Mucosa of descending colon (tissue), 3 donors: ENCODE data around the gene ATP12A. TPM values are rescaled to one million over a fixed set of nuclear protein-coding genes. Genes with fewer than 3 reads are reported as not detected.
A peak's percentile ranks its signal among the peaks of the same experiment; 100 is the strongest.
"Not testable (repeated sequence)": the region's sequence is repeated elsewhere in the genome, so short reads cannot be mapped to it uniquely, and the experiment has no call there.

Source experiments
- ATAC-seq: fragments of 200-7000 bp; cut with Tn5 transposase; one replicate; pipeline ENCODE4 v1.9.1; 2020; ENCODE audit warnings: mild to moderate bottlenecking, moderate library complexity
- DNase-seq, 3 donors: peaks; one replicate each; pipeline ENCODE4 v3.0.0-alpha.2; 2020
- H3K36me3 ChIP-seq: fragments of 200-600 bp; one replicate; pipeline ENCODE4 v1.8.0; 2021; ENCODE audit warnings: low read depth, mild to moderate bottlenecking
- H3K4me1 ChIP-seq: fragments of 200-600 bp; one replicate; pipeline ENCODE4 v1.8.0; 2021; ENCODE audit warnings: low read depth, mild to moderate bottlenecking
- H3K4me3 ChIP-seq: fragments of 200-600 bp; one replicate; pipeline ENCODE4 v1.8.0; 2021; ENCODE audit warnings: mild to moderate bottlenecking
- H3K9me3 ChIP-seq: fragments of 200-600 bp; one replicate; pipeline ENCODE4 v1.8.0; 2021; ENCODE audit warnings: mild to moderate bottlenecking
- intact Hi-C, 2 donors: fragments of 100-400 bp; cut with DNase I in 1 of 2; cut with micrococcal nuclease in 1 of 2; formaldehyde crosslinking; loops; one replicate each; pipeline versions ENCODE4 v1.11.0 to v1.11.1; 2022; cut with DNase I, micrococcal nuclease
- total RNA-seq, 3 donors: library from RNA; stranded (reverse); fragmentation: NEBNext Ultra II Directional in 2 of 3; extraction: Animal tissue kit (Norgen Biotek cat#: 25700) in 2 of 3; gene quantifications; one replicate each; pipeline versions ENCODE4 v1.2.1 to v1.2.4, GENCODE V29; 2021 to 2023
- TF ChIP-seq, protein P1 (sequence below): fragments of 200-600 bp; IDR thresholded peaks from one replicate; pipeline ENCODE4 v1.8.0; 2022; ENCODE audit warnings: antibody characterized with exemption, mild to moderate bottlenecking
- donor health status: DM: no; HTN: no; CAD: no; lungs with moderate emphysema.
- donor health status: DM: no; HTN: no; CAD: no.
- donor health status: DM: no; HTN: yes; CAD: no.

ATP12A gene
- total RNA-seq, 3 donors from 2014 or later = not detected

DNA sequence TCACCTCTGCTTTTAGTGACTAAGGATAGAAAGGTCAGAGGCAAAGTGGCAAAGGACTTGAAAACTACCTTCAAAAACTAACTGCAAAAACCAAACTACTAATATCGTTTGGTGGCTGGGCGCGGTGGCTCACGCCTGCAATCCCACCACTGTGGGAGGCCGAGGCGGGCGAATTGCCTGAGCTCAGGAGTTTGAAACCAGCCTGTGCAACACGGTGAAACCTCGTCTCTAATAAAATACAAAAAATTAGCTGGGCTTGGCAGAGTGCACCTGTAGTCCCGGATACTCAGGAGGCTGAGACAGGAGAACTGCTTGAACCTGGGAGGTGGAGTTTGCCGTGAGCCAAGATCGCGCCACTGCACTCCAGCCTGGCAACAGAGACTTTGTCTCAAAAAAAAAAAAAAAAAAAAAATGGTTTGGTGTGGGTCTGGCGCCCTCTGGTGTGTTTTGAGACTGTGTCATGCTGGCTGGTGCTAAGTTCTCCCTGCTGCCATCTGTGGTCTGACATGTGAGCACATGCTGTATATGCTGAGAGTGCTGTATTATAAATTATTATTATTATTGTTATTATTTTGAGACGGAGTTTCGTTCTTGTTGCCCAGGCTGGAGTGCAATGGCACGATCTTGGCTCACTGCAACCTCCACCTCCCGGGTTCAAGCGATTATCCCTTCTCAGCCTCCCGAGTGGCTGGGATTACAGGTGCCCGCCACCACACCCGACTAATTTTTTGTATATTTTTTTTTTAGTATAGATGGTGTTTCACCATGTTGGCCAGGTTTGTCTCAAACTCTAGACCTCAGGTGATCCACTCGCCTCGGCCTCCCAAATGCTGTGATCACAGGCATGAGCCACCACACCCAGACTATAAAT lies 47.8 kb downstream of the ATP12A start:
- TF ChIP-seq, protein P1, sequence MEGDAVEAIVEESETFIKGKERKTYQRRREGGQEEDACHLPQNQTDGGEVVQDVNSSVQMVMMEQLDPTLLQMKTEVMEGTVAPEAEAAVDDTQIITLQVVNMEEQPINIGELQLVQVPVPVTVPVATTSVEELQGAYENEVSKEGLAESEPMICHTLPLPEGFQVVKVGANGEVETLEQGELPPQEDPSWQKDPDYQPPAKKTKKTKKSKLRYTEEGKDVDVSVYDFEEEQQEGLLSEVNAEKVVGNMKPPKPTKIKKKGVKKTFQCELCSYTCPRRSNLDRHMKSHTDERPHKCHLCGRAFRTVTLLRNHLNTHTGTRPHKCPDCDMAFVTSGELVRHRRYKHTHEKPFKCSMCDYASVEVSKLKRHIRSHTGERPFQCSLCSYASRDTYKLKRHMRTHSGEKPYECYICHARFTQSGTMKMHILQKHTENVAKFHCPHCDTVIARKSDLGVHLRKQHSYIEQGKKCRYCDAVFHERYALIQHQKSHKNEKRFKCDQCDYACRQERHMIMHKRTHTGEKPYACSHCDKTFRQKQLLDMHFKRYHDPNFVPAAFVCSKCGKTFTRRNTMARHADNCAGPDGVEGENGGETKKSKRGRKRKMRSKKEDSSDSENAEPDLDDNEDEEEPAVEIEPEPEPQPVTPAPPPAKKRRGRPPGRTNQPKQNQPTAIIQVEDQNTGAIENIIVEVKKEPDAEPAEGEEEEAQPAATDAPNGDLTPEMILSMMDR = peak; percentile 48
- Histone ChIP-seq H3K4me1 (no peaks in the 10 kb centered on the region), H3K36me3 (no peaks in the 10 kb centered on the region), H3K9me3 (no peaks in the 10 kb centered on the region), H3K4me3 (no peak overlapping the region)
- DNase-seq (peak in 2 of 3 donors; percentile 59 to 85), ATAC-seq (peak; percentile 99)
- intact Hi-C loops = no loop called here

DNA sequence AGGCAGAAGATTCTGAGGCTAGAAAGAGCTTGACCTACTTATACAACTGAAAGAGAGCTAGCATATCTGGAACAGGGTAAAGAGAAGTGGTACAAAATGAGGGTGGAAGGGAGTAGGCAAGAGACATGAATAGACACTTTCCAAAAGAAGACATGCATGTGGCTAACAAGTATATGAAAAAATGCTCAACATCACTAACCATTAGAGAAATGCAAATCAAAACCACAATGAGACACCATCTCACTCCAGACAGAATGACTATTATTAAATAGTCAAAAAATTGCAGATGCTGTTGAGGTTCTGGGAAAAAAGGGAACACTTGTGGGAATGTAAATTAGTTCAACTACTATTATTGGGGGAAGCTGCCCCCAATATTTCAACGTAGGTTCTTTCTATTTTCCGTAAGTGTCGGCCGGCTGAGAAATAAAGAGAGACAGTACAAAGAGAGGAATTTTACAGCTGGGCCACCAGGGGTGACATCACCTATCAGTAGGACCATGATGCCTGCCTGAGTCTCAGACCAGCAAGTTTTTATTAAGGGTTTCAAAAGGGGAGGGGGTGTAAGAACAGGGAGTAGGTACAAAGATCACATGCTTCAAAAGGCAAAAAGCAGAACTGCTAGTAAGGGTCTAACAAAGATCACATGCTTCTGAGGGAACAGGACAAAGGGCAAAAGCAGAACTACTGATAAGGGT lies 50.8 kb downstream of the ATP12A start:
- intact Hi-C loops, H3K4me3 ChIP-seq, ATAC-seq, DNase-seq, H3K9me3 ChIP-seq, H3K4me1 ChIP-seq, H3K36me3 ChIP-seq: not testable (repeated sequence)

DNA sequence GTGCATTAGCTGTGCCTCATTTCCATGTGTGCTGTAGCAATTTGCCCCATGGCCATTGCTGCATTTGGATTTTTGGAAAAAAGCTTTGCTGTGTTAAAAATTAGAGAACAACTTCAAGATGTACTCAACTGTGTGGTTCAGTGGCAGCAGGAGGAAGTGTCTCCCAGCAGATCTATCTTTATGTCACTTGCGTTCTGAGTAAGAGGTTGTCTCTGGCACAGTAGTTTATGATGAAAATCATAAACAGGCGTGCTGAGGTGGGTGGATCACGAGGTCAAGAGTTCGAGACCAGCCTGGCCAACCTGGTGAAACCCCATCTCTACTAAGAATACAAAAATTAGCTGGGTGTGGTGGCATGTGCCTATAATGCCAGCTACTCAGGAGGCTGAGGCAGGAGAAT lies 54.7 kb downstream of the ATP12A start:
- Histone ChIP-seq H3K9me3 (no peaks in the 10 kb centered on the region), H3K4me1 (no peaks in the 10 kb centered on the region), H3K4me3 (no peak overlapping the region), H3K36me3 (no peaks in the 10 kb centered on the region)
- intact Hi-C loops = no loop called here
- ATAC-seq (no peak), DNase-seq (no peak)
- TF ChIP-seq, protein P1 = no peak

DNA sequence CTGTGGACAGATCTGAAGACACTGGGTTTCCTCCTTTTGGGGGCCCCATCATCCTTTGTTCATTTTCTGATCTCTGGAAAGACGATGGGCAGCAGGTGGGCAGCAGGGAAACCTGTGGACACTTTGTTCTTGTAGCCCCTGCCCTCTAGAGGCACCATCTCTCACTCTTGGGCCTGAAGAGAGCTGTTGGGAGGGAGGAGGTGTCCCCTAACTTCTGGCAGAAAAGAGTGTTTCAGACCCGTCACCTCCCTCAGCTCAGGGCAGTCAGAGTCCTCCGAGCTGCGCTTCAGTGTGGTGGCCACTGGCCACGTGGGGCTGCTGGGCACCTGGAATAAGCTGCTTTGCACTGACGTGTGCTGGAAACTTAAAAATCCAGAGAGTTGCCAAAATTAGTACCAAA lies 56.8 kb downstream of the ATP12A start:
- Histone ChIP-seq H3K36me3 (no peaks in the 10 kb centered on the region), H3K4me3 (no peak overlapping the region), H3K4me1 (no peaks in the 10 kb centered on the region), H3K9me3 (no peaks in the 10 kb centered on the region)
- intact Hi-C loops = no loop called here
- TF ChIP-seq, protein P1 = no peak
- DNase-seq (no peak), ATAC-seq (no peak)

DNA sequence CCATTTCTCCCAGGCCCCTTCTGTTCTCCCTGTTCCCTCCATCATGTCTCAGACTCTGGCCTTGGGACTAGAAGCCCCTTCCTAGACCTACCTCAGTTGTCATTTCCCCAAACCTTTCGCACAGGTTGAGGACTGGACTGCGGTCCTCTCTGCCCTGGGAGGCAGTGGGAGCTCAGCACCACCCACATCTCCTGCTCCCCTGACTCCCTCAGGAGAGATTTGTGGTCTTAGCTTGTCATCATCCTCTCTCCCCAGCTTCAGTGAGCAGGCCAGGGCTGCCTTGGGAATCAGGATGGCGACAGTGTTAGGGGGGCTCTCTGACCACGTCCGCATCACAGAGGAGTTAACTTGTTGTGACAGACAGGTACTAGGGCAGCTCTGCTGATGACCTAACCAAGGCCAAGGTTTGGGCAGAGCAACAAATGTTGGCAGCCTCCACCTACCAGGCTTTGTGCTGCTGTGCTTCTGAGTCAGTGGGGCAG lies 58.2 kb downstream of the ATP12A start:
- TF ChIP-seq, protein P1 = no peak
- Histone ChIP-seq H3K4me3 (no peak overlapping the region), H3K9me3 (no peaks in the 10 kb centered on the region), H3K36me3 (no peaks in the 10 kb centered on the region), H3K4me1 (no peaks in the 10 kb centered on the region)
- DNase-seq (no peak), ATAC-seq (no peak)
- intact Hi-C loops = no loop called here
